H1 (cell line): ENCODE data around the gene PPP1R12C. TPM values are rescaled to one million over a fixed set of nuclear protein-coding genes. Genes with fewer than 3 reads are reported as not detected.
A peak's percentile ranks its signal among the peaks of the same experiment; 100 is the strongest.

Experiments
- CTCF ChIA-PET: fragments of 300-600 bp; sonication (Branson Sonifier 250); formaldehyde crosslinking; loops from one replicate; lab custom pipeline; 2021; ENCODE audit not compliant: partially characterized antibody; lab: Charles Lee
- POLR2A ChIA-PET: fragments of 300-600 bp; sonication (Branson Sonifier 250); formaldehyde crosslinking; loops from one replicate; lab custom pipeline; 2021; ENCODE audit warnings: inconsistent platforms; ENCODE audit not compliant: partially characterized antibody; lab: Charles Lee
- DNase-seq, 2 experiments: peaks; one replicate each; pipeline versions ENCODE4 v3.0.0 to v3.0.0-alpha.2; 2010 to 2022; ENCODE audit warnings: low spot score in 2 of 2, low read depth in 1 of 2, mixed read lengths in 1 of 2
- FAIRE-seq: peaks from 2 replicates; lab custom pipeline; 2011; peaks lifted over from hg19 to GRCh38; lab: Jason Lieb, UNC
- H2AFZ ChIP-seq: 2 replicates; pipeline ENCODE4 v1.8.1; 2012; ENCODE audit warnings: low read length, inconsistent platforms
- H2AK5ac ChIP-seq: 2 replicates; pipeline ENCODE4 v1.6.1; 2013; ENCODE audit warnings: low read depth, low read length
- H2BK120ac ChIP-seq: replicated peaks from 2 replicates; pipeline ENCODE3; 2013; ENCODE audit warnings: low read depth, low read length, inconsistent platforms
- H2BK12ac ChIP-seq: 2 replicates; pipeline ENCODE4 v1.6.1; 2013; ENCODE audit warnings: low read depth, low read length
- H2BK15ac ChIP-seq: 2 replicates; pipeline ENCODE4 v1.6.1; 2013; ENCODE audit warnings: low read length
- H2BK20ac ChIP-seq: 2 replicates; pipeline ENCODE4 v1.6.1; 2013; ENCODE audit warnings: low read length
- H2BK5ac ChIP-seq: 2 replicates; pipeline ENCODE4 v1.6.1; 2013; ENCODE audit warnings: low read depth, low read length
- H3K14ac ChIP-seq: 2 replicates; pipeline ENCODE4 v1.6.1; 2013; ENCODE audit warnings: inconsistent platforms; ENCODE audit not compliant: insufficient read length
- H3K18ac ChIP-seq: 2 replicates; pipeline ENCODE4 v1.6.1; 2013; ENCODE audit warnings: low read length; ENCODE audit errors: extremely low read depth
- H3K23ac ChIP-seq: 2 replicates; pipeline ENCODE4 v1.6.1; 2013; ENCODE audit warnings: inconsistent platforms; ENCODE audit not compliant: insufficient read length
- H3K23me2 ChIP-seq: 2 replicates; pipeline ENCODE4 v1.6.1; 2013; ENCODE audit warnings: low read depth, low read length
- H3K27ac ChIP-seq: 2 replicates; pipeline ENCODE4 v1.6.1; 2011; ENCODE audit warnings: low read depth, low read length, inconsistent platforms
- H3K27me3 ChIP-seq, 4 experiments: replicated peaks in 1 of 4; 1 replicate in 1 of 4; 2 replicates in 3 of 4; pipeline versions ENCODE4 v1.6.1 to v1.8.1; 2011 to 2013; ENCODE audit warnings: low read length in 3 of 4, mild to moderate bottlenecking in 3 of 4, inconsistent platforms in 2 of 4, mixed read lengths in 2 of 4, moderate library complexity in 1 of 4; ENCODE audit not compliant: control insufficient read depth in 3 of 4, insufficient read depth in 3 of 4; ENCODE audit errors: extremely low read depth in 1 of 4
- H3K36me3 ChIP-seq, 4 experiments: 2 replicates each; pipeline versions ENCODE4 v1.6.1 to v1.8.1; 2011 to 2013; ENCODE audit warnings: mild to moderate bottlenecking in 4 of 4, low read length in 3 of 4, moderate library complexity in 2 of 4, control low read depth in 1 of 4, inconsistent platforms in 1 of 4; ENCODE audit not compliant: insufficient read depth in 4 of 4, control insufficient read depth in 2 of 4
- H3K4ac ChIP-seq: replicated peaks from 2 replicates; pipeline ENCODE3; 2013; ENCODE audit warnings: low read length, low read depth, mixed read lengths, inconsistent platforms; ENCODE audit not compliant: insufficient read length
- H3K4me1 ChIP-seq, 4 experiments: replicated peaks in 1 of 4; 1 replicate in 1 of 4; 2 replicates in 3 of 4; pipeline versions ENCODE4 v1.6.1 to v1.8.1; 2011 to 2013; ENCODE audit warnings: low read length in 3 of 4, inconsistent platforms in 2 of 4, mixed read lengths in 1 of 4; ENCODE audit not compliant: insufficient read depth in 4 of 4, control insufficient read depth in 3 of 4
- H3K4me2 ChIP-seq, 2 experiments: 2 replicates each; pipeline versions ENCODE4 v1.6.1 to v1.8.1; 2011 to 2013; ENCODE audit warnings: low read depth in 2 of 2, low read length in 2 of 2, control low read depth in 1 of 2, inconsistent platforms in 1 of 2, mild to moderate bottlenecking in 1 of 2; ENCODE audit not compliant: insufficient read depth in 1 of 2
- H3K4me3 ChIP-seq, 4 experiments: fragments of 200-600, 300-600 bp in 1 of 4; sonication (generic), shearing (Covaris generic), sonication (Bioruptor Twin) in 1 of 4; 2 replicates each; pipeline versions ENCODE4 v1.5.1 to v1.8.1; 2011 to 2016; ENCODE audit warnings: low read length in 4 of 4, low read depth in 3 of 4, control low read depth in 2 of 4, inconsistent platforms in 2 of 4, mild to moderate bottlenecking in 2 of 4, mixed read lengths in 1 of 4, moderate library complexity in 1 of 4; ENCODE audit not compliant: insufficient read depth in 2 of 4; ENCODE audit errors: extremely low read depth in 1 of 4
- H3K56ac ChIP-seq: replicated peaks from 2 replicates; pipeline ENCODE3; 2013; ENCODE audit warnings: low read depth, mild to moderate bottlenecking, mixed read lengths, low read length, inconsistent platforms; ENCODE audit not compliant: insufficient read length
- H3K79me1 ChIP-seq: 2 replicates; pipeline ENCODE4 v1.6.1; 2013; ENCODE audit warnings: low read depth, low read length, control low read depth
- H3K79me2 ChIP-seq, 2 experiments: 2 replicates each; pipeline versions ENCODE4 v1.6.1 to v1.8.1; 2012 to 2013; ENCODE audit warnings: low read length in 2 of 2, mild to moderate bottlenecking in 2 of 2, inconsistent platforms in 1 of 2; ENCODE audit not compliant: insufficient read depth in 2 of 2, control insufficient read depth in 1 of 2
- H3K9ac ChIP-seq, 4 experiments: replicated peaks in 1 of 4; 1 replicate in 1 of 4; 2 replicates in 3 of 4; pipeline versions ENCODE4 v1.6.1 to v1.8.1; 2011 to 2013; ENCODE audit warnings: low read depth in 3 of 4, low read length in 3 of 4, control low read depth in 2 of 4, mild to moderate bottlenecking in 2 of 4, moderate library complexity in 2 of 4, inconsistent platforms in 1 of 4; ENCODE audit errors: extremely low read depth in 1 of 4
- H3K9me3 ChIP-seq, 2 experiments: 2 replicates each; pipeline versions ENCODE4 v1.6.1 to v1.8.1; 2012 to 2013; ENCODE audit warnings: mild to moderate bottlenecking in 2 of 2, moderate library complexity in 2 of 2, control low read depth in 1 of 2, inconsistent platforms in 1 of 2, low read depth in 1 of 2, low read length in 1 of 2, mixed read lengths in 1 of 2; ENCODE audit not compliant: insufficient read depth in 2 of 2
- H4K20me1 ChIP-seq, 2 experiments: replicated peaks in 1 of 2; 2 replicates each; pipeline versions ENCODE3 to v1.8.1; 2011 to 2013; ENCODE audit warnings: inconsistent platforms in 2 of 2, low read length in 2 of 2, mild to moderate bottlenecking in 1 of 2; ENCODE audit not compliant: insufficient read depth in 2 of 2, control insufficient read depth in 1 of 2
- H4K5ac ChIP-seq: 2 replicates; pipeline ENCODE4 v1.6.1; 2013; ENCODE audit warnings: low read length, low read depth, mixed read lengths, inconsistent platforms; ENCODE audit not compliant: insufficient read length
- H4K8ac ChIP-seq: 2 replicates; pipeline ENCODE4 v1.8.0; 2013; ENCODE audit warnings: mild to moderate bottlenecking, moderate library complexity, low read length, inconsistent platforms; ENCODE audit not compliant: insufficient read depth; ENCODE audit errors: extremely low read depth
- H4K91ac ChIP-seq: replicated peaks from 2 replicates; pipeline ENCODE3; 2013; ENCODE audit warnings: low read length, mixed read lengths, inconsistent platforms; ENCODE audit not compliant: insufficient read length
- BRCA1 ChIP-seq: IDR thresholded peaks from 2 replicates; pipeline ENCODE4 v1.6.1; 2012; ENCODE audit warnings: low read depth, low read length, improper control_type of control experiment
- GABPA ChIP-seq: IDR thresholded peaks from 2 replicates; pipeline ENCODE4 v1.6.1; 2011; ENCODE audit warnings: mild to moderate bottlenecking, low read length, moderate library complexity, borderline replicate concordance; ENCODE audit not compliant: insufficient read depth
- HDAC2 ChIP-seq, 2 experiments: fragments of 300-600 bp in 1 of 2; sonication (generic) in 1 of 2; IDR thresholded peaks; 2 replicates each; pipeline ENCODE4 v1.6.1; 2011 to 2012; ENCODE audit warnings: low read depth in 2 of 2, low read length in 2 of 2, mild to moderate bottlenecking in 2 of 2, moderate library complexity in 2 of 2, borderline replicate concordance in 1 of 2, inconsistent platforms in 1 of 2
- JUND ChIP-seq: IDR thresholded peaks from 2 replicates; pipeline ENCODE4 v1.6.1; 2011; ENCODE audit warnings: mild to moderate bottlenecking, improper control_type of control experiment, low read length
- SAP30 ChIP-seq: fragments of 300-600 bp; sonication (generic); IDR thresholded peaks from 2 replicates; pipeline ENCODE4 v1.7.1; 2012; ENCODE audit warnings: low read length, moderate library complexity, mild to moderate bottlenecking, inconsistent platforms; ENCODE audit not compliant: insufficient read depth, insufficient replicate concordance
- SIN3A ChIP-seq, 2 experiments: IDR thresholded peaks in 1 of 2; conservative IDR thresholded peaks in 1 of 2; 2 replicates each; pipeline ENCODE4 v1.6.1; 2011 to 2012; ENCODE audit warnings: low read length in 2 of 2, improper control_type of control experiment in 1 of 2, low read depth in 1 of 2, mild to moderate bottlenecking in 1 of 2
- SP1 ChIP-seq: IDR thresholded peaks from 2 replicates; pipeline ENCODE4 v1.6.1; 2011; ENCODE audit warnings: low read depth, low read length
- SP4 ChIP-seq: IDR thresholded peaks from 2 replicates; pipeline ENCODE4 v1.6.1; 2012; ENCODE audit warnings: low read length, inconsistent platforms
- WGBS, 2 experiments: shearing (Covaris generic) in 1 of 2; methylation state at CpG; one replicate each; pipeline versions ENCODE4 v1.1.6 to v1.1.7; 2013 to 2015; ENCODE audit warnings: low lambda C conversion rate in 2 of 2, mixed read lengths in 2 of 2, inconsistent platforms in 1 of 2, low coverage in 1 of 2, missing lambda C conversion rate in 1 of 2; ENCODE audit not compliant: insufficient replicate concordance in 2 of 2, insufficient coverage in 1 of 2, insufficient read length in 1 of 2; ENCODE audit errors: extremely low coverage in 1 of 2, missing lambda C conversion rate in 1 of 2; 5-methylcytosine and 5-hydroxymethylcytosine counted together
- polyA plus RNA-seq, 7 experiments: library from polyadenylated mRNA; depleted of rRNA in 3 of 7; stranded (reverse) in 5 of 7; unstranded in 2 of 7; fragments of >200 nt in 5 of 7; fragments of 200-250 nt in 2 of 7; gene quantifications; 1 replicate in 5 of 7; 2 replicates in 1 of 7; 4 replicates in 1 of 7; pipeline versions ENCODE4 v1.2.1 to v1.2.3, GENCODE V29; 2011 to 2013; ENCODE audit warnings: missing spikeins in 2 of 7, mixed read lengths in 2 of 7
- total RNA-seq: library from RNA; stranded (reverse); fragmentation: NEBNext Ultra II Directional; extraction: Animal tissue kit (Norgen Biotek cat#: 25700); gene quantifications from 2 replicates; pipeline ENCODE4 v1.2.1, GENCODE V29; 2021
- TF ChIP-seq, protein P1 (sequence below): IDR thresholded peaks from 2 replicates; pipeline ENCODE4 v1.6.1; 2012; ENCODE audit warnings: inconsistent platforms

PPP1R12C gene
- total and polyA plus RNA-seq, 2 of the 8 experiments (the other 6 are each of a cell fraction or from before 2014, with no cell fraction given), result 31.7 to 71.5 TPM

DNA sequence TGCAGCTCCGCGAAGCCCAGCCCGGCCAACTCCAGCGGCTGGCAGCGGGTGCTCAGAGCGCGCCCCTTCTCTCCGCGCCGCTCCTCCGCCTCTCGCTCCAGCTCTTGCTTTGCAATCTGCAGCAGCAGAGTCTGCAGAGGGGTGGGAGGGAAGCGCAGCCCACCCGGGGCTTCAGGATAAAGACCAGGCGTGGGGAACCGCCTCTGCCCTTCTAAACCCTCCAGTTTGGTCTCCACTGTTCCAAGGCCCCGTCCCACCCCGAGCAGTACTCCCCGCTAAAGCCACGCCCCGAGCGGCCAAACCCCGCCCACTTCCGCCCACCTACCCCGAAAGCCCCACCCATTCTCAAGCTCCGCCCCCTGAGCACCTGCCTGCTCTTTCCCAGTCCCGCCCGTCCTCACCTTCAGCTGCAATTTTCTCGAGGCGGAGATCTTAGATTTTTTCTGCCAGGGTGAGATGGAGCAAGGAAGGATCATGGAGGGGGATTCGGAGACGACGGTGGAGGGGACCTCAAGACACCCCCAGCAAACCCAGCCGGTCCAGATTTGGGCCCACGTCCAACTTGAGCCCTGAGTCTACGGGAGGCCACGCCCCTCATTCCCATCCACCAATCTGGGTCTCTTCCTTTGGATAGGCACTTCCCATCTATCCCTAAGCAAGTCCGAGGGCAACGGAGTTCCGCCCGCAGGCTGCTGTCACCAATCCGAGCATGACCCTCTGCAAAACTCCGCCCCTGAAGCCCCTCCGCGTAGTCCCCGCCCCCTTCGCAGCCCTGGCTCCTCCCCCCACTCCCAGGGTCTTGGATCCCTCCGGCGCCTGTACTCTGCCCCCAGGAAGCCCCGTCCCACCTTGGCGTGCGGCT, 39.0 kb upstream of the PPP1R12C start:
- Histone ChIP-seq H3K14ac (no peak overlapping the region), H2BK20ac (no peak overlapping the region), H3K79me1 (peaks cover 3% of the 10 kb centered on the region; the same call in 1 of the 2 replicates), H3K36me3 (peaks cover 0 to 5% (median 2%) of the 10 kb centered on the region in 4 experiments; a peak in 2 of 8 replicates), H3K27me3 (peaks cover 3 to 6% (median 5%) of the 10 kb centered on the region in 4 experiments; a peak in 6 of 7 replicates), H3K9me3 (peaks cover 0 to 4% of the 10 kb centered on the region in 2 experiments; a peak in 1 of 4 replicates), H2BK15ac (0 out of 2 replicates have a peak overlapping the region, but pooled peaks have one; percentile 88), H3K4me3 (peak overlapping the region; percentile 53 to 67 (median 66)), H3K23me2 (peaks cover 10% of the 10 kb centered on the region; the same call in 1 of the 2 replicates), H4K8ac (peak overlapping the region; percentile 60), H2AFZ (peak overlapping the region; percentile 47; the same call in 1 of the 2 replicates), H3K4me2 (peak overlapping the region; percentile 82 to 94), H3K18ac (peak overlapping the region; percentile 65; the same call in 1 of the 2 replicates), H3K56ac (peak overlapping the region; percentile 49), H3K23ac (no peak overlapping the region), H4K91ac (no peak overlapping the region), H2BK12ac (no peak overlapping the region), H2BK120ac (no peak overlapping the region), H3K27ac (no peak overlapping the region), H3K79me2 (no peaks in the 10 kb centered on the region), H4K5ac (no peak overlapping the region), H3K4me1 (peaks cover 3 to 22% (median 8%) of the 10 kb centered on the region in 4 experiments), H2AK5ac (no peak overlapping the region), H4K20me1 (no peaks in the 10 kb centered on the region), H3K9ac (no peak overlapping the region; a peak in 2 of 7 replicates), H3K4ac (no peak overlapping the region), H2BK5ac (peak overlapping the region; percentile 61; the same call in 1 of the 2 replicates)
- FAIRE-seq, result peak; percentile 92
- DNase-seq, result peak in 1 of 2 experiments; percentile 99
- ChIA-PET POLR2A (interaction anchor here (0.6 to 3.2 kb wide), 6 partner anchors 9 to 689 kb away, joined by 3 to 19 read pairs (median 4); partner anchors contain the start of gene UBE2S), CTCF (interaction anchor here (0.9 to 1.3 kb wide), 4 partner anchors 9 to 147 kb away, joined by 3 to 9 read pairs (median 5); no protein-coding TSS in a partner anchor)
- 5% methylated on average over 24 of the region's 52 CpGs; no CpG with 5 or more reads in 1 of the 2 experiments for WGBS, 2 experiments
- TF ChIP-seq HDAC2 (IDR thresholded peaks at IDR 0.05; ENCODE audit: borderline replicate concordance in 1 of 2, low read depth in 2 of 2, low read length in 2 of 2) (no peak), JUND (no peak), SP4 (peak; percentile 92; the same call in 1 of the 2 replicates), SP1 (no peak; the same call in none of the 2 replicates), SIN3A (conservative IDR thresholded peaks at IDR 0.05 in 1 of 2, IDR thresholded peaks at IDR 0.05 in 1 of 2; ENCODE audit: low read depth in 1 of 2, low read length in 2 of 2) (peak in 1 of 2 experiments; percentile 48; a peak in 1 of 4 replicates), BRCA1 (no peak), GABPA (no peak), SAP30 (no peak)
- TF ChIP-seq, protein P1, sequence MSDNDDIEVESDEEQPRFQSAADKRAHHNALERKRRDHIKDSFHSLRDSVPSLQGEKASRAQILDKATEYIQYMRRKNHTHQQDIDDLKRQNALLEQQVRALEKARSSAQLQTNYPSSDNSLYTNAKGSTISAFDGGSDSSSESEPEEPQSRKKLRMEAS, result peak; percentile 59; the same call in 1 of the 2 replicates
